Measurements from ENCODE around the gene NMBR.
"Not testable (repeated sequence)": the region's sequence is repeated elsewhere in the genome, so short reads cannot be mapped to it uniquely, and the experiment has no call there.

Gene NMBR

GRCh38 chr6:142146828-142147662, at the start of gene NMBR, which contains the start of gene VTA1:
TSS of gene NMBR (minus strand) at chr6:142147122. CDS start at chr6:142088658, 58,464 bp downstream.
TSS of gene VTA1 (plus strand) at chr6:142147263. CDS start at chr6:142147288, 25 bp downstream.
- peak; percentile 93 for DNase-seq

GRCh38 chr6:142195862-142196541, 49.1 kb upstream of the NMBR start:
- no peak for DNase-seq

- DNase-seq, result no peak
Observed at GRCh38 chr6:142193621-142194020, 46.7 kb upstream of the NMBR start.

GRCh38 chr6:142192343-142192742, 45.4 kb upstream of the NMBR start:
- DNase-seq, result no peak

- DNase-seq, result no peak
Observed at GRCh38 chr6:142189057-142189456, 42.1 kb upstream of the NMBR start.

- not testable (repeated sequence) for DNase-seq
Observed at GRCh38 chr6:142188341-142188740, 41.4 kb upstream of the NMBR start.

- no peak for DNase-seq
Observed at GRCh38 chr6:142187209-142187608, 40.3 kb upstream of the NMBR start.

GRCh38 chr6:142185641-142186040, 38.7 kb upstream of the NMBR start:
- no peak for DNase-seq

- DNase-seq, result no peak
Observed at GRCh38 chr6:142184307-142184706, 37.4 kb upstream of the NMBR start.

- no peak for DNase-seq
Observed at GRCh38 chr6:142183351-142183750, 36.4 kb upstream of the NMBR start.

- DNase-seq, result no peak
Observed at GRCh38 chr6:142182004-142182403, 35.1 kb upstream of the NMBR start.

GRCh38 chr6:142178129-142178528, 31.2 kb upstream of the NMBR start:
- DNase-seq, result no peak

- DNase-seq, result no peak
Observed at GRCh38 chr6:142174703-142175102, 27.8 kb upstream of the NMBR start.

- DNase-seq, result no peak
Observed at GRCh38 chr6:142173980-142174379, 27.1 kb upstream of the NMBR start.

- no peak for DNase-seq
Observed at GRCh38 chr6:142172758-142173157, 25.8 kb upstream of the NMBR start.

- no peak for DNase-seq
Observed at GRCh38 chr6:142171351-142171750, 24.4 kb upstream of the NMBR start.

- no peak for DNase-seq
Observed at GRCh38 chr6:142167486-142167885, 20.6 kb upstream of the NMBR start.

GRCh38 chr6:142167071-142167470, 20.1 kb upstream of the NMBR start:
- DNase-seq, result no peak

GRCh38 chr6:142165227-142165626, 18.3 kb upstream of the NMBR start:
- no peak for DNase-seq

GRCh38 chr6:142162780-142163179, 15.9 kb upstream of the NMBR start:
- DNase-seq, result no peak

GRCh38 chr6:142156758-142157068, 9.8 kb upstream of the NMBR start:
- DNase-seq, result not testable (repeated sequence)

- DNase-seq, result no peak
Observed at GRCh38 chr6:142155895-142156757, 9.2 kb upstream of the NMBR start.

GRCh38 chr6:142155091-142155490, 8.2 kb upstream of the NMBR start:
- no peak for DNase-seq

Data from activated CD8-positive, alpha-beta memory T cell treated with anti-CD3 and anti-CD28 coated beads, Interleukin-2, amount 50 U/mL, for 48 hours (primary cell).